GM12878 (cell line): Measurements from ENCODE around the gene LETM1. TPM values are rescaled to one million over a fixed set of nuclear protein-coding genes. Genes with fewer than 3 reads are reported as not detected.

Source experiments
- ATAC-seq: fragments of 200-7000 bp; cut with Tn5 transposase; 3 replicates; pipeline ENCODE4 v1.9.1; 2020; ENCODE audit warnings: mild to moderate bottlenecking, moderate library complexity
- BruUV-seq: library from RNA; stranded (reverse); fragments of 400-500 nt; replicated peaks from 2 replicates; lab custom pipeline; 2021; lab: Mats Ljungman, UMichigan
- CTCF ChIA-PET: fragments of 300-600 bp; sonication (Branson Sonifier 250); formaldehyde crosslinking; extraction: SDS; loops from one replicate; lab custom pipeline; 2021; ENCODE audit warnings: inconsistent platforms; lab: Yijun Ruan, JAX
- POLR2A ChIA-PET: fragments of 350-600 bp; formaldehyde crosslinking; extraction: SDS; loops from one replicate; lab custom pipeline; 2021; ENCODE audit warnings: inconsistent platforms; lab: Charles Lee
- RAD21 ChIA-PET: fragments of 300-600 bp; sonication (Branson Sonifier 250); formaldehyde crosslinking; loops from one replicate; lab custom pipeline; 2023; ENCODE audit warnings: antibody characterized with exemption; ENCODE audit not compliant: unreplicated experiment; lab: Charles Lee
- SMC1A ChIA-PET: fragments of 300-600 bp; sonication (Branson Sonifier 250); formaldehyde crosslinking; loops from one replicate; lab custom pipeline; 2023; ENCODE audit not compliant: unreplicated experiment, uncharacterized antibody; lab: Charles Lee
- DNase-seq: peaks from one replicate; pipeline ENCODE4 v3.0.0-alpha.2; 2011; ENCODE audit warnings: low read depth, low spot score
- FAIRE-seq: peaks from 3 replicates; lab custom pipeline; 2011; peaks lifted over from hg19 to GRCh38; lab: Jason Lieb, UNC
- H2AFZ ChIP-seq: 2 replicates; pipeline ENCODE4 v1.6.0; 2011; ENCODE audit warnings: low read depth, low read length, control low read depth; ENCODE audit not compliant: control insufficient read depth
- H3K27ac ChIP-seq: 2 replicates; pipeline ENCODE4 v1.5.1; 2011; ENCODE audit warnings: control low read depth; ENCODE audit not compliant: control insufficient read depth, insufficient read depth
- H3K27me3 ChIP-seq, 2 experiments: replicated peaks in 1 of 2; 2 replicates each; pipeline versions ENCODE4 v1.6.0 to v1.6.1; 2011; ENCODE audit warnings: low read length in 1 of 2; ENCODE audit not compliant: control insufficient read depth in 2 of 2, insufficient read depth in 2 of 2
- H3K36me3 ChIP-seq, 2 experiments: 2 replicates each; pipeline ENCODE4 v1.5.1; 2011; ENCODE audit warnings: low read length in 1 of 2; ENCODE audit not compliant: control insufficient read depth in 2 of 2, insufficient read depth in 2 of 2
- H3K4me1 ChIP-seq: 2 replicates; pipeline ENCODE4 v1.6.1; 2011; ENCODE audit warnings: mild to moderate bottlenecking, low read length, moderate library complexity, mixed read lengths; ENCODE audit not compliant: control insufficient read depth, insufficient read depth
- H3K4me2 ChIP-seq: 2 replicates; pipeline ENCODE4 v1.6.0; 2011; ENCODE audit warnings: control low read depth; ENCODE audit not compliant: control insufficient read depth, insufficient read depth
- H3K4me3 ChIP-seq: fragments of 200-600 bp; sonication (generic); 2 replicates; pipeline ENCODE4 v1.5.1; 2016
- H3K79me2 ChIP-seq: 2 replicates; pipeline ENCODE4 v1.6.0; 2011; ENCODE audit warnings: low read length; ENCODE audit not compliant: control insufficient read depth, insufficient read depth
- H3K9ac ChIP-seq: 2 replicates; pipeline ENCODE4 v1.8.0; 2011; ENCODE audit warnings: low read length, control low read depth, mixed read lengths; ENCODE audit not compliant: control insufficient read depth, insufficient read depth
- H3K9me3 ChIP-seq: replicated peaks from 3 replicates; pipeline ENCODE4 v1.5.1; 2011; ENCODE audit warnings: mild to moderate bottlenecking, low read length; ENCODE audit not compliant: control insufficient read depth, insufficient read depth
- H4K20me1 ChIP-seq: 2 replicates; pipeline ENCODE4 v1.6.0; 2011; ENCODE audit not compliant: control insufficient read depth, insufficient read depth
- CTCF ChIP-seq, 3 experiments: IDR thresholded peaks in 2 of 3; conservative IDR thresholded peaks in 1 of 3; 2 replicates each; pipeline ENCODE4 v1.5.1; 2011; ENCODE audit warnings: low read depth in 3 of 3, low read length in 3 of 3, mild to moderate bottlenecking in 3 of 3, control low read depth in 2 of 3, moderate library complexity in 2 of 3, inconsistent platforms in 1 of 3, mixed read lengths in 1 of 3; ENCODE audit not compliant: control insufficient read depth in 2 of 3, insufficient read depth in 1 of 3; ENCODE audit errors: extremely low read depth in 1 of 3
- E4F1 ChIP-seq: fragments of 450-650 bp; IDR thresholded peaks from 2 replicates; pipeline ENCODE4 v1.6.1; 2018; ENCODE audit warnings: borderline replicate concordance, mild to moderate bottlenecking; ENCODE audit not compliant: partially characterized antibody
- MEF2B ChIP-seq: fragments of 450-650 bp; IDR thresholded peaks from 2 replicates; pipeline ENCODE4 v1.6.1; 2018; ENCODE audit warnings: mild to moderate bottlenecking, moderate library complexity; ENCODE audit not compliant: partially characterized antibody, poor library complexity, severe bottlenecking
- RCOR1 ChIP-seq: conservative IDR thresholded peaks from 2 replicates; pipeline ENCODE4 v1.6.1; 2012; ENCODE audit warnings: low read depth, low read length, improper control_type of control experiment
- SMAD1 ChIP-seq: fragments of 450-650 bp; IDR thresholded peaks from 2 replicates; pipeline ENCODE4 v1.6.1; 2018; ENCODE audit warnings: mild to moderate bottlenecking, low read depth; ENCODE audit not compliant: partially characterized antibody
- SMC3 ChIP-seq: IDR thresholded peaks from 2 replicates; pipeline ENCODE4 v1.6.1; 2011; ENCODE audit warnings: low read length, improper control_type of control experiment, borderline replicate concordance
- SUZ12 ChIP-seq: fragments of 200-600 bp; sonication (generic); IDR thresholded peaks from one replicate; pipeline ENCODE4 v1.6.1; 2018; ENCODE audit warnings: antibody characterized with exemption, mild to moderate bottlenecking; ENCODE audit not compliant: unreplicated experiment
- WGBS: methylation state at CpG from one replicate; pipeline ENCODE4 v1.1.6; 2016; ENCODE audit warnings: low lambda C conversion rate; ENCODE audit not compliant: insufficient replicate concordance, insufficient coverage; ENCODE audit errors: missing lambda C conversion rate; 5-methylcytosine and 5-hydroxymethylcytosine counted together
- in situ Hi-C: fragments of 300-500 bp; cut with MboI; formaldehyde crosslinking; loops from 9 replicates; pipeline ENCODE4 v1.14.3; 2018; ENCODE audit warnings: mixed read lengths
- intact Hi-C: fragments of 100-400 bp; cut with micrococcal nuclease; formaldehyde crosslinking; loops from one replicate; pipeline ENCODE4 v1.14.2; 2022; ENCODE audit not compliant: unreplicated experiment
- polyA plus RNA-seq, 11 experiments: library from polyadenylated mRNA; depleted of rRNA in 4 of 11; unstranded in 6 of 11; stranded (reverse) in 5 of 11; fragments of >200 nt; fragmentation: Nextera tagmentation in 4 of 11; fragmentation: Illumina TruSeq in 1 of 11; extraction: Ambion mirVana in 4 of 11; extraction: Trizol in 1 of 11; gene quantifications; 1 replicate in 1 of 11; 2 replicates in 10 of 11; pipeline versions ENCODE4 v1.2.1 to v1.2.3, GENCODE V29; 2011 to 2016; ENCODE audit warnings: inconsistent platforms in 2 of 11, missing spikeins in 2 of 11, low read depth in 1 of 11
- total RNA-seq, 4 experiments: library from RNA; depleted of rRNA in 3 of 4; stranded (reverse); fragments of >200 nt in 3 of 4; fragmentation: Illumina TruSeq in 1 of 4; extraction: Trizol in 1 of 4; gene quantifications; 2 replicates each; pipeline versions ENCODE4 v1.2.1 to v1.2.3, GENCODE V29; 2013 to 2021

The LETM1 gene
- total and polyA plus RNA-seq, 10 of the 15 experiments (the other 5 are each of a cell fraction or from before 2014, with no cell fraction given): 2.6 to 65.2 (median 30.2) TPM

GRCh38 chr4:1813915-1814314 is 42.0 kb downstream of the LETM1 start:
- ChIA-PET SMC1A (no interaction called here), CTCF (interaction anchor here (1.0 to 2.8 kb wide), 2 partner anchors 70 to 87 kb away, joined by 3 to 24 read pairs; no protein-coding TSS in a partner anchor), RAD21 (interaction anchor here (1.1 kb wide), 1 partner anchor 86 kb away, joined by 4 read pairs; no protein-coding TSS in a partner anchor), POLR2A (no interaction called here)
- no peaks in the 10 kb centered on the region for H3K27me3 ChIP-seq
- H3K4me1 ChIP-seq: no peaks in the 10 kb centered on the region; the same call in 1 of the 2 replicates
- no peak overlapping the region for H3K4me2 ChIP-seq
- 44% methylated on average over 9 of the region's 9 CpGs for WGBS
- in situ Hi-C loops (no loop called here), intact Hi-C loops (no loop called here)
- DNase-seq (no peak), ATAC-seq (0 out of 3 replicates have a peak, but pooled peaks have one; percentile 7), FAIRE-seq (no peak)
- H3K27ac ChIP-seq: no peak overlapping the region
- no TSS peak for BruUV-seq
- H3K79me2 ChIP-seq: no peaks in the 10 kb centered on the region
- no peaks in the 10 kb centered on the region for H4K20me1 ChIP-seq
- no peaks in the 10 kb centered on the region for H3K9me3 ChIP-seq
- H2AFZ ChIP-seq: no peak overlapping the region
- peaks cover 10 to 22% of the 10 kb centered on the region in 2 experiments; a peak in 3 of 4 replicates for H3K36me3 ChIP-seq
- TF ChIP-seq SUZ12 (no peak), MEF2B (peak; percentile 36), E4F1 (no peak), SMC3 (peak; percentile 4; the same call in 1 of the 2 replicates), RCOR1 (no peak), SMAD1 (no peak), CTCF (IDR thresholded peaks at IDR 0.05 in 2 of 3, conservative IDR thresholded peaks at IDR 0.05 in 1 of 3; ENCODE audit: control insufficient read depth in 2 of 3, extremely low read depth in 1 of 3, insufficient read depth in 1 of 3, low read depth in 3 of 3, low read length in 3 of 3) (peak in 2 of 3 experiments; percentile 8 to 24; a peak in 4 of 6 replicates)
- no peak overlapping the region for H3K4me3 ChIP-seq
- H3K9ac ChIP-seq: no peak overlapping the region
